Measurements from ENCODE around the gene LAMA2.

DNA sequence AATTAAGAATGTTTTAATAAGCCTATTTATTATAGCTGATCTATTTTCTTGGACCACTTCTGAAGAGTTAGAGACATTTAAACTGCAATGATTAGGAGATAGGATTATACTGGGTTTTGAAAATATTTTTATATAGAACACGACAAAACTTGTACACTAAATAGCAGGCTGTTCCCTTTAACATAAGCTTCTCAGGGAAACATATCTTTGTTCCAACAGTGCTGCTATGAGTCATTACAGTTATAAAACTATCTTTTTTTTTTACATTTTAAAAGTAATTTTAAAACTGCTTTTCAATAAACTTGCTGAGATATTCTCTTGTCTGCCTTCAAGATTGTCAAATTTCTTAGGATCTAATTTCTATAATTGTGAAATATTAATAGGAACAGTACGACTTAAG, 438.0 kb downstream of the LAMA2 start:
- TF ChIP-seq, protein P1, sequence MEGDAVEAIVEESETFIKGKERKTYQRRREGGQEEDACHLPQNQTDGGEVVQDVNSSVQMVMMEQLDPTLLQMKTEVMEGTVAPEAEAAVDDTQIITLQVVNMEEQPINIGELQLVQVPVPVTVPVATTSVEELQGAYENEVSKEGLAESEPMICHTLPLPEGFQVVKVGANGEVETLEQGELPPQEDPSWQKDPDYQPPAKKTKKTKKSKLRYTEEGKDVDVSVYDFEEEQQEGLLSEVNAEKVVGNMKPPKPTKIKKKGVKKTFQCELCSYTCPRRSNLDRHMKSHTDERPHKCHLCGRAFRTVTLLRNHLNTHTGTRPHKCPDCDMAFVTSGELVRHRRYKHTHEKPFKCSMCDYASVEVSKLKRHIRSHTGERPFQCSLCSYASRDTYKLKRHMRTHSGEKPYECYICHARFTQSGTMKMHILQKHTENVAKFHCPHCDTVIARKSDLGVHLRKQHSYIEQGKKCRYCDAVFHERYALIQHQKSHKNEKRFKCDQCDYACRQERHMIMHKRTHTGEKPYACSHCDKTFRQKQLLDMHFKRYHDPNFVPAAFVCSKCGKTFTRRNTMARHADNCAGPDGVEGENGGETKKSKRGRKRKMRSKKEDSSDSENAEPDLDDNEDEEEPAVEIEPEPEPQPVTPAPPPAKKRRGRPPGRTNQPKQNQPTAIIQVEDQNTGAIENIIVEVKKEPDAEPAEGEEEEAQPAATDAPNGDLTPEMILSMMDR (IDR thresholded peaks at IDR 0.05; ENCODE audit: poor library complexity) = no peak
- no peak for TF ChIP-seq EZH2phosphoT487 (IDR thresholded peaks at IDR 0.05; ENCODE audit: low read depth, severe bottlenecking, unreplicated experiment)
